ENCODE data around the gene BMAL1.

The BMAL1 gene

DNA sequence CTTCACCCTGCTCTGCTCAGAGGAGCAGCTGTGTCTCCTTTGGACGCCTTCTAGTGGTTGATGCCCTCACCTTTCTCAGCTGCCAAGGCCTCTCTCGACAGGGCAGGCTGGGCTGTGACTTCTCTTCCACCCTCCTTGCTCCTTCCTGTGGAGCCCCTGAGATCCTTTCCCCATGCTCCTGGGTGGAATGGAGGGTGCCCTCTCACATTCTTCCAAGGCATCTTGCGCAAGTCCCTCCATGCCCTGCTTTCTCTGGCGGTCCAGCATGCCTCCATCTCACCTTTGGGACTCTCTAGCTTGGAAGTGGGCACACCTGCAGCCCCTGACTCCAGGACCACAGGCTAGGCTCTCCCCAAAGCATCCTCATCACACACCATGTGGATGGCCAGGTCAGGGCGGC lies 68.9 kb downstream of the BMAL1 start:
- DNase-seq, result no peak

DNA sequence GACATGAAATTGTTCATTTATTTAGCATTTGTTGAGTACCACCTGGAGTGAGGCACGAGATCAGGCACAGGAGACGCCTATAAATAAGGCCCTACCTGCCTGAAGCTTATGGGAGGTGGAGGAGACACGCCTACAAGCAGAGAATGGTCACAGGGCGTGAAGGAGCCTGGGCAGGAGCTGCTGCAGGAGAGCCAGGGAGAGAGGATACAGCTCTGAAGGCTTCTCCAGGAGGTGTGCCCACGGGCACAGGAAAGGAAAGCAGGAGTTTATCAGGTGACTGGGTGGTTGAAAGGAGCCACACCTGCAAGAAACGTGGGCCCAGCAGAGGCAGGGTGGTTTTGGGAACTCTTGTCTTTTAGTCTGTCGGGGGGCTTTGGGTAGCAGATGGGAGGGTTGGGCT lies 70.3 kb downstream of the BMAL1 start:
- no peak for DNase-seq

DNA sequence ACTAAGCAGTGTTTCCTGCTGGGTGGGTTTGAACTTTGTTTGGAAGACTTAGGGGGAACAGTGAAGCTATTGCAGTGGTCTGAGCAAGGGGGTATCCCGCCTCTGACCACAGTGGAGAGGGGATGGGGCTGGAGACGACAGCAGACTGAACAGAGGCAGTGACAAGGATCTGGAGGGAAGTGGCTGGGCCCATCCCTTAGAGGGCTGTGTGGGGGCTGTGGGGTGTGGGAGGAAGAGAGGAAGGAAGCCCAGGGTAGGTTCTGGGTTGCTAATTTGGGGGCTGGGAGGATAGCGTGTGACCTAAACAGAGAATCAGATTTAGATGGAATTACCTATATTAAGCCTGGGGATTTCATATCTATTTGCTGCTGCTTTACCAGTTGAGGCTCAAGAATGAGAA lies 70.7 kb downstream of the BMAL1 start:
- DNase-seq, result no peak

DNA sequence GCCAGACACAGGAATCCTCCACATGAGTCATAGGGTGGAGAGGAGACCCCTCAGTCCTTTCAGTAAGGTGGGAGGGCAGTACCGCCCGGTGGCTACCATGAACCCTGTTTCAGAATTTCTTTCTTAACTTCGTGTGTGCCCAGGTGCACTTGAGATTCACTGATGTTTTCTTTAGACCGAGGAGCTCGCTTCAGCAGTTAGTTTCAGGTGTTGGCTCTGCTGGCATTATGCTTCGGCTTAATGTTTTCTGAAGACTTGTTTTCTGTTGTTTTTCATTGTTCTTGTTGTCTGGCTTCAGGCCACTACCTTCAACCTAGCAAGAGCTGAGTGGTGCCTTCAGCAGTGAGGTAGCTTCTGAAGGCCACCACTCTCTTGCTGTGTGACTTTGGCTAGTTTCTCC lies 71.5 kb downstream of the BMAL1 start:
- no peak for DNase-seq

DNA sequence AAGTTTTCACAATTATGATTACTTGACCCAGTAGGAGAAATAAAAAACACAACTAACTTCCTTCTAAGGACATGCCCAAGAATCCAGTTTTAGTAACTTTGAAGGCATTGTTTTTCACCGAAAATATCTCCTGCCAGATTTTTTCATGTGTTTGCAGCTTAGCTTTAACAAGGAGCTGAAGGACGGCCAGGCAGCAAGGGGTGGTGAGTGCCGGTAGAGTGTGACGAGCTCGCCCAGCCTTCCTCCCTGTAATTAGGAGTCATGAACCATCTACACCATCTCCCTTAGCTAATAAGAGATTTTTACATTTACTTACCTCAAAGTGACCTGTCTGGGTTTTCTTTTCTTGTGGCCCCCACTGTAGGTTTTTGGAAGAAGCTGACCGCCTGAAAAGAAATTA lies 72.0 kb downstream of the BMAL1 start:
- DNase-seq, result no peak

DNA sequence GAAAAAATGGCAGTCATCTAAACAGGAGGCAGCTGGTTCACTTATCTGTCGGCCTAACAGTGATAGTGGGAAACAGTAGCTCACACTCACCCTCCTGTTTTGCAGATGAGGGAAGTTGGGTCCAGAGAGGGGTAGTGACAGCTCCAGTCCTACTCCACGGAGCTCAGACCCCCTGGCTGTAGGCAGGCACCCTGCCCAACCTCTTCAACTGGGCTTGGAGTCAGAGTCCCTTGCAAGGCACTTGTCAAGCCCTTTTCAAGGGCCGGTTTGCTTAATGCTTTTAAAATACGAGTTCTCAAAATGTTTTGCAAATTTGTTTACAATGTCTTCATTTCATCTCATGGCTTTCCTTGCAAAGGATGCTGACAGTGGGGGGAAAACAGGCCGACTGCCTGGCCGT lies 75.1 kb downstream of the BMAL1 start:
- DNase-seq, result no peak

DNA sequence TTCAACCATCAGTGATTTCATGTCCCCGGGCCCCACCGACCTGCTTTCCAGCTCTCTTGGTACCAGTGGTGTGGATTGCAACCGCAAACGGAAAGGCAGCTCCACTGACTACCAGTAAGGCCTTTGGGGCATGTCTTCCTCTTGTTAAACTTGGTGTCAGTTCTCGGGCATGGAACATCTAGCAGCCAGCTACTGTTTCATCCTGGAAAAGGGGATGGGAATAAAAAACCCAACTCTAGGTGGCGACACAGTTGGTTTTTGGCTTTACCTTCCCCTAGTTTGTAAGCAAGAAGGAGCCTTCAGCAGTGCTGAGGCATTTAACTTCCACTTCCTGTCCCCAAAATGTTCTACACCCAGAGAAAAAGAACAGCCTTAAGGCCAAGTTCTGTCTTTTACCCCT lies 76.7 kb downstream of the BMAL1 start:
- no peak for DNase-seq

DNA sequence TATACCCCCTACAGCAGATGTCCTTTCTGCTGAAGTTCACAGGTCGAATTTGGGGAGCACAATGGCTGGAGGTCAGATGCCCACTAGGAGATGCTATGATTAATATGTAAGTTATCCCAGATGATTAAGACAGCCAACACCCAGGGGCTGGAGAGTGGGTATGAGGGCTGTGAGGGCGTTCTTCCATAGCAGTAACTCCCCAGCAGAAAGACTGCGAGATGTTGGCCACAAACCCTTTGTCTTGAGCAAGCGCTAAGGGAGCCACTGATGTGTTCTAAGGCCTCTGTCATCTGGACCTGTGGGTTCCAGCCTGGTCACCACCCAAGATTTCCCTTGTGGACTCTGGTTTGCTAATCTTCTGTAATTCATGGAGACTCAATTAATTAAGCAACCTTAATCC lies 77.6 kb downstream of the BMAL1 start:
- DNase-seq, result no peak

DNA sequence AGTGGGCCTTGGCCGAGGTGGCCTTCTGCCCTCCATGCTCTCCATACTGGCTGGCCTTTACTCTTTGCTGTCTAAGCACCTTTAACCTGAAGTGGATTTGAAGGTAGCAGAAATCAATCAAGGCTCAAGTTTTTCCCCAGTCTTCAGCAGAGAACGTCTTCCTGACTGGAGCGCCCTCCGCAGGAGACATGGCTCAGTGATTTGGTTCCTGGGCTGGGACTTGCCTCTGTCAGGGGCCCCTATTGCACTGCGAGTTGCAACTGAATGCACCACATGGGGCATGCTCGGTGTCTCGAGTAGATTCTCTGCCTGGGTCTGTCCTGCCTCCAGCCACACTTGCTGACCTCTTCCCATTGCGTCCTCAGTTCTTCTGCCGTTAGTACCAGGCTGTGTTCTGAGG lies 79.6 kb downstream of the BMAL1 start:
- DNase-seq, result no peak

DNA sequence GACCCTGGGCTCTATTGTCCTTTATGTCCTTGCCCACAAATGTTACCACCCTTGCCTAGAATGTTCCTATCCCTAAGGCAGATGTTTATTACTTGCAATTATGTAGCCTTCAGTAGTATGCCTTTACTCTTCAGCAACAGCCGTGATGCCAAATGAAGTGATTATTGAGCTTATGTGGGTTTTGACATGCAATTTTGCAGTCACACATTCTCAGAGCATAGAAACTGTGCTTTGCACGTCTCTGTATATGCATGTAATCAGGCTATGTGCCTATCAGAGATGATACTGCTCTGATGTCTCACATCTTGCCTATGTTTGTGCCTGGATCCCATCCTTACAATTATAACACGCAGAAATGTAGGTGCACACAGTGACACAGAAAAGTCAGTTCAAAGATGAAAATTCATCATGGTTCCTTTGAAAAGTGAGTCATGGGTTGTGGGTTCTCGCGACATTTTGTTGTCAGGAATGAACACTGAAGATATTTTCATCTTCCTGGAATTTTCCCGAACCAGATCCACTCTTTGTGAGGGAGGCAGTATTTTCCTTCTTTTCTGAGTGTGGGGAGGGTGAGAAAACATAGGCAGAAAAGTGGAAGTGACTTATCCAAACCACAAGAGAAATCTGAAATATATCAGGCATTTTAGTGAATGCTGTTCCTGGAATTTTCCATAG lies 81.1 kb downstream of the BMAL1 start:
- peak; percentile 19 for DNase-seq

DNA sequence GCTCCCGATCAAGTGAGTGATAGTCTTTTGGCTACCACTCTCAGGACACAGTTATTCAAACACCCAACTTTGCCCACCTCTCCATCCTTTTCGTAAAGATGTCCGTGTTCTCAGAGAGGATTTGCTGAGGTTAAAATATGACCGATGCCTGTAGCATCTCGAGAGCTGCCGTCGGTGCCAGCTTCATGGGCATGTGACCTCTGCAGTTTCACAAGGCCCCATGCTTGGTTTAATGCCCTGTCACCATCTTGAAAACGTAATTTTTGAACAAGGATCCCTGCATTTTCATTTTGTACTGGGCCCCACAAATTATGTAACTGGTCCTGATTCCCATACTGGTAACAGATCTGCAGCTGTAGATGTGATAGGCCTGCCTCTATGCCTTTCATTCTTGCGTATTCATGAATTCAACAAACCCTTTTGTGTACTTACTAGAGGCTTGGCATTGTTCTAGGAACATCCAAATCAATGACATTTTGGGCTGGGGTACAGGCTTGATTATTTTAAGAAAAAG lies 85.1 kb downstream of the BMAL1 start:
- DNase-seq, result no peak

DNA sequence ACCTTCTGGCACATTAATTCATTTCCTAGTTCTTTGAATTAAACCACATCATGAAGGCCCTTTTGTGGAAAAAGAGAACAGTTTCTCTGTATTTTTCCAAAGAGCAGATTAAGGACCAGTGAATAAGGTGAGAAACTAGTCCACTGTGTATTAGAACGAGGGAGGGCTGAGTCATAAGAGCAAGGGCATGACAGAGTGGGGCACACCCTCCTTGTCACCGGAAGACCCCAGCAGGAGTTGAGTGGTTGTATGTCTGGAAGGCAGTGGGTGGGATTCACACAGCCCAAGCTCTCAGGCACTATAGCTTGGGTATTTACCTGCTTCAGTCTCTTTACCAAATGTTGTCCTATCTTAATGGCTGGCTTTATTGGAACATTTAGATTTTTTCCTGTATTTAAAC lies 86.8 kb downstream of the BMAL1 start:
- no peak for DNase-seq

DNA sequence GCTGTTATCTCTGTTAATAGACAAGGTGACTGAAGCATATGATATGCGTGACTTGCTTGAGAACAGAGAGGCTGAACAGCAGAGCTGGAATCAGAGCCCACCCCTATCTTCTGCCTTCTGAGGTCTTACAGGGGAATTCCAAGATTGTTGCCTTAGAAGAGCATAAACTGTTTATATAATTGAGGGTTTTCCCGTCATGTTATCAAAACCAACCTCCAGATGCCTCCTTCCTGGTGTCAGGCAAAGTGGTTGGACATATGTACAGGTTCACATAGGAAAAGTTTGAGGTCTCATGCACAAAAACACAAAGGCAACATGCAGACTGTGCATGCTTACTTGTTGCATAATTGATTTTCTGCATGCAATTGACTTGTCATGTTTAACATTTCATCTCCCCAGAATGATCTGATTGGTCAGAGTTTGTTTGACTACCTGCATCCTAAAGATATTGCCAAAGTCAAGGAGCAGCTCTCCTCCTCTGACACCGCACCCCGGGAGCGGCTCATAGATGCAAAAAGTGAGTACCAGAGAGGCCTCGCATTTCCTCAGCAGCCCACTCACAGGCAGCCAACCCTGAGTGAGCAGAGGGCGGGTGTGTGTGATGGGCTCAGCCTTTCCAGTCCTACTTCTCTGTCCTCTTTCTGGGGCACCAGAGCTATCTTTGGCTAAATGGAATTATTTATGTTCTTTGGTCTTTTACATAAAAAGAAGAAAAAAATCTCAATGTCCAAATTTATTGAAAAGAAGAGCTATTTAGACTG lies 88.9 kb downstream of the BMAL1 start:
- no peak for DNase-seq

DNA sequence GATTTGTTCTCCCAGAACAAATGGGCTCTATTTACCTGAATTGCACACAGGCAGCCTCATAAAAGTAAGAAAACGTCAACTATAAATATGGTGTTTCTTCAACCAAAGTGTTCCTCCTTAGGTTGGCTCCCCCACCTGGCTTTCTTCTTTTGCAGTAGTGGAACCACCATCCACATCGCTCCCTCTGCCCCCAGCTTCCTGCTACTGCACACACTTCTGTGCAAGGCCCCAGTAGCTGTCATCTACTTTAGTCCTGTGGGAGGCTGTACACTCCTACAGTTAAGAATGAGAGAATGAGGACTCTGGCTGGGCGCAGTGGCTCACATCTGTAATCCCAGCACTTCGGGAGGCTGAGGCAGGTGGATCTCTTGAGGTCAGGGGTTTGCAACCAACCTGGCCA lies 89.5 kb downstream of the BMAL1 start:
- DNase-seq, result no peak

DNA sequence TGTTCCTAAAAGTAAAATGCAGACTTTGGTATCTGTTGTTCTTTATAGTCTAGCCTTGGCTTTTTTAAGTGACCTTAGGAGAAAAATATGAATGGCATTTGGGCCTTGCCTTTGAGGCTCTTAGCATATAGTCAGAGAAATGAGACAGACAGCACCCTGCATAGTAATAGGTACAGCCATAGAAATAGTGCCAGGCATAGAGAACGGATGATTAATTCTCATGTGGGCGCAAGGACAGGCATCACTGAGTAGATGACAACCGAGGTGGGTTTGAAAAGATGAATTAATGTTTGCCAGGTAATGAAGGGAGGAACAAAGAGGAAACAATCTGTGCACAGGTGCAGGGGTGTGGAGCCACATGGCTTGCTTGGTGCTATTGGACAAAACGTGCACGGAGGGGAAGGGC lies 90.5 kb downstream of the BMAL1 start:
- DNase-seq, result peak; percentile 56

DNA sequence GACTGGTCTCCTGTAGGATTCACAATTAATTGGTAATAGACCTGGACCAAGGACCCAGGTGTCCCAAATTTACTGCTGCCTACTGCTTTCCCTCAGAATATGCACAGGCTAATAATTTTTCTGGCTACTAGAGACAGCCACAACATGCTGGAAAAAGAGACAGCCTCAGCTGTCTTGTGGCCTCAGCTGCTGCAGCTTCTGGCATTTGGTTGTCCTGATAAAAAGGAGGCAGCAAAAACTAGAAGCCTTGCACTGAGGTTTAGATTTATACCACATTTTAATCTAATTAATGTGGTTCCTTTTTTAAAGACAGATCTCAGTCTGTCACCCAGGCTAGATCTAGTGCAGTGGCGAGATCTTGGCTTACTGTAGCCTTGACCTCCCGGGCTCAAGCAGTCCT lies 95.6 kb downstream of the BMAL1 start:
- no peak for DNase-seq

DNA sequence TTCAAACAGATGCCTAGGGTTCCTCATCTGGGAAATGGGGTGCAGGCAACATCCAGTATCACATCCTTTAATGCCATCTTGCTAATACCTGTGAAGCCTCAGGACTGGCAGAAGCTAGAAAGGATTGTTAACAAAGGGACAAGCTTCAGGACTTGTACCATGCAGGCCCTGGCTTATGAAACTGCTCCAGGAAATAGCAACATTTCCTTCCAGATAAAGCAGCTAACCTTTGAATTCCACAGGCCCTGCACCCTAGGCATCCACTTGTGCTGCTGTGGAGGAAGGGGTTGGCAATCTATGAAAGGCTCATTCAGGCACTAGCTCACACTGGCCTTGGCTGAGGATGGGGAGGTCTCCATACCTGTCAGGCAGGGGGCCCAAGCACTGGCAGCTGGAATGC lies 98.2 kb downstream of the BMAL1 start:
- DNase-seq, result no peak

DNA sequence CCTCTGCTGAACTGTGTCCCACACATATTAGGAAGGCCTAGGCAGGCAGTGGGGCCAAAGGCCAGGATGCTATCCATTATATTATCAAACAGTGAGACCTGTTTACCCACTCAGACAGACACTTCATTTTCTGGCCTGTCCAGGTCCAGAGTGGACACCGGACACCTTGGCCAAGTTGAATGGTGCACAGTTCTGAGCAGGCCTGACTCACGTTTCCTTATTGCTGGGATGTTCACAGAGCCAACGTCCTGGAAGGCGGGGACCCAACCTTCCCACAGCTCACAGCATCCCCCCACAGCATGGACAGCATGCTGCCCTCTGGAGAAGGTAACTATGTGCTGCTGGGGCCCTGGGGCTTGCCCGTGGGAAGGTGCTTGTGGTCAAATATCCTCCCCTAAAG lies 98.8 kb downstream of the BMAL1 start:
- no peak for DNase-seq

DNA sequence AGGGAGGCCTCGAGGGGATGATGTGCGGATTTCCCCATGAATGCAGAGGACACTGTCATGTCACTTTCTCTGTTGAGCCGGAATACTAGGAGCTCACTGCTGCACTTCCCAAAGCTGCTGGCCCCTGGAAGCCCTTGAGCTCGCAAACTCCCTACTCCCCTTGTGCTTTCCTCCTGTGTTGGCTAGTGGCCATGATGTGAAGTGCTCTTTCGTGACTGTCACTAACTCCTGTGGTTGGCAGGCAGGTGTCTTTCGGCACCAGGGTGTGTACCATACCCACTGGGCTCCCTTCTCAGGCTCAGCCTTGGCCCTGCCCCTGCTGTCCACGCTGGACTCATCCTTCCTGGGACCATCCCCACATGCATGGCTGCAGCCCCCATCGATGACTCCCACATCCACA lies 99.2 kb downstream of the BMAL1 start:
- no peak for DNase-seq

DNA sequence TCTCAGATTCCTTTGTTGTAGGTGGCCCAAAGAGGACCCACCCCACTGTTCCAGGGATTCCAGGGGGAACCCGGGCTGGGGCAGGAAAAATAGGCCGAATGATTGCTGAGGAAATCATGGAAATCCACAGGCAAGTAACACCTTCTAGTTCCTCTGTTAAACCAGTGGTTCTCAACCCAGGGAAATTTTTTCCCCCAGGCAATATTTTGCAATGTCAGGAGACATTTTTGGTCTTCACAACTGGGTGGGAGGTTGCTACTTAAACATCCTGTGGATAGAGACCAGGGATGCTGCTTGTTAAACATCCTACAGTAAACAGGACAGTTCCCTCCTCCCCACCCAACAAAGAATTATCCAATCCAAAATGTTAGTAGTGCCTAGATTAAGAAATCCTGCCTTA lies 100.7 kb downstream of the BMAL1 start:
- peak; percentile 38 for DNase-seq

DNA sequence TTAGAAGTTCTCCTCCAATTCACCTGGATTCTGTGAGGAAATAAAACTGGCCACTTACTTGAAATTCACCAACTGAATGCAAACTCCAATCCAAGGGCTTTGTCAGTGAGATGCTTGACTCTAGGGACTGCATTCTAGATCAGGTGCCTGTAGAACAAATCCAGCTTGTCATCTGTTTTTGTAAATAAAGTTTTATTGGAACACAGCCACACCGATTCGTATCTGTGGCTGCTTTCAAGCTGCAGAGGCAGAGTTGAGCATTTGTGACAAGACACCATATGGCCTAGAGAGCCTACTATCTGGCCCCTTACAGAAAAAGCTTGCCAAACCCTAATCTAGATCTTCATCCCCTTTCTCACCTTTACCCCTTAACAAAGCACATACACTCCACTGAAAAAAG lies 103.1 kb downstream of the BMAL1 start:
- DNase-seq, result no peak

DNA sequence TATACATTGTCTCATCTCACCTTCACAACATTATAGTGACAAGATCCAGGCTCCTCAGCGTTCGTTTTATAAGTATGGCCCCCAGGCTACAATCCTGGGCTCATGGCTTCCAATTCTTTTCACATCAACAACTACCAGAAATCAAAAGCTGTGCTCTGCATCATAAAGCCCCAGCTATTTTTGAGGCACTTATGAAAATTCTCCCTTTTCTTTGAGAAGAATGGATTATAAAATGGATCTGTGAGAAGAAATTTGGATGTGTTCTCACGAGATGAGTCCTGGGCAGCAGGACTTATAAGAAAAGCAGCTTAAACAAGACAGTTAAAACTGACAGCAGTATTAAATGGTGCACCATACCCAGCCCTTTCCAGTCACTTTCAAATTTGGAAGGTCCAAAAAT lies 105.2 kb downstream of the BMAL1 start:
- no peak for DNase-seq

DNA sequence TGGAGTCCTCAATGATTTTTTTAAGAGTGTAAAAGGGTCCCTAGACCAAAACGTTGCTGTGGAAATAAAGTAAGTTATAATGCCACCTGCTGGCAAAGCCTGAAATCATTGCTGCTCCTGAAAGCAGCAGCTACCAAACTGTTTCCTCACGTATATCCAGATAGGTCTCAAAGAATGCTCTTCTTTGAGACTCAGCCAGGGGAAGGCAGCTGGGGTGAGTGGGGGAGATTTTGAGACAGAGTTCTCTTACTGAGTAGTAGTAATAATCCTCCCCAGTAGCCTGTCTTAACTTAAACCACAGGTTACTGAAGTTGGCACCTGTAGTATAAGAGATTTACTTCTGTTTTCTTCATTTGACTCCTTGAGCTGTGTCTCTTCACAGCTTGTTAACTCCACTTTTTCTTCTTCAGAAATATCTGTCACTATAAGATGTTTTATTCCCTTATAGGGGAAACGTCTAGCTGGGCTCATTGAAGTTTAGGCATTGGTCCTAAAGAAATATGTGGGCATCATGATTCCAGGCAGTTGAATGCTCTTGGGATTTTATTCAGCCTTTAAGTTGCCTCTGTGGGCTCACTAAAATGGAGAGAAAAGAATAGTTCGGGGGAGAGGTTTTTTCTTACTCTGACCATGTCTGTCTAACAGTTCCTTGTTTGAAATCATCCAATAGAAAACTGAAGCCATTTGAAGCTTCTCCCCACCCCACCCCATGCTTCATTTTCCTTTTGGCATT lies 107.5 kb downstream of the BMAL1 start:
- DNase-seq, result peak; percentile 8

DNA sequence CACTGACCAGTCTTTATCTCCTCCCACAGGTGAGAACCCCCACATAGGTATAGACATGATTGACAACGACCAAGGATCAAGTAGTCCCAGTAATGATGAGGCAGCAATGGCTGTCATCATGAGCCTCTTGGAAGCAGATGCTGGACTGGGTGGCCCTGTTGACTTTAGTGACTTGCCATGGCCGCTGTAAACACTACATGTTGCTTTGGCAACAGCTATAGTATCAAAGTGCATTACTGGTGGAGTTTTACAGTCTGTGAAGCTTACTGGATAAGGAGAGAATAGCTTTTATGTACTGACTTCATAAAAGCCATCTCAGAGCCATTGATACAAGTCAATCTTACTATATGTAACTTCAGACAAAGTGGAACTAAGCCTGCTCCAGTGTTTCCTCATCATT lies 109.0 kb downstream of the BMAL1 start:
- DNase-seq, result no peak
